Esophagus squamous epithelium (tissue), 4 donors: Measurements from ENCODE around the gene PHIP.

Source experiments
- CTCF ChIP-seq, 6 experiments: fragments of 450-650 bp in 4 of 6; fragments of 200-600 bp in 2 of 6; sonication (generic) in 2 of 6; IDR thresholded peaks; one replicate each; pipeline ENCODE4 v1.5.1; 2016 to 2019; ENCODE audit warnings: antibody characterized with exemption in 6 of 6, mild to moderate bottlenecking in 4 of 6, moderate library complexity in 4 of 6
- POLR2A ChIP-seq, 4 donors: fragments of 450-650 bp; IDR thresholded peaks; one replicate each; pipeline ENCODE4 v1.6.1; 2017; ENCODE audit warnings: antibody characterized with exemption in 4 of 4, mild to moderate bottlenecking in 4 of 4, moderate library complexity in 3 of 4

GRCh38 chr6:79034865-79035264, 43.2 kb downstream of the PHIP start:
- TF ChIP-seq CTCF (IDR thresholded peaks at IDR 0.05) = no peak
- no peak for TF ChIP-seq POLR2A (IDR thresholded peaks at IDR 0.05)
